Fibroblast of mammary gland (primary cell): ENCODE measurements around the gene SLC22A7.

Source experiments
- DNase-seq: peaks from one replicate; pipeline ENCODE4 v3.0.0-alpha.2; 2010; ENCODE audit warnings: low read depth
- H3K4me3 ChIP-seq: 2 replicates; pipeline ENCODE4 v1.5.1; 2011; ENCODE audit warnings: low read depth, mild to moderate bottlenecking, low read length, moderate library complexity; ENCODE audit not compliant: control insufficient read depth
- CTCF ChIP-seq: conservative IDR thresholded peaks from 2 replicates; pipeline ENCODE4 v1.5.1; 2011; ENCODE audit warnings: low read depth, low read length, inconsistent platforms; ENCODE audit not compliant: control insufficient read depth, insufficient read depth

Gene SLC22A7

GRCh38 chr6:43308990-43309477 is 11.0 kb downstream of the SLC22A7 start:
- H3K4me3 ChIP-seq = peak overlapping the region; percentile 32
- TF ChIP-seq CTCF = no peak
- DNase-seq = no peak

- no peak overlapping the region for H3K4me3 ChIP-seq
- DNase-seq = no peak
- no peak for TF ChIP-seq CTCF
Measured at GRCh38 chr6:43310134-43310533, 12.1 kb downstream of the SLC22A7 start.

- no peak for DNase-seq
- no peak overlapping the region for H3K4me3 ChIP-seq
- no peak for TF ChIP-seq CTCF
Measured at GRCh38 chr6:43310624-43311023, 12.6 kb downstream of the SLC22A7 start.

GRCh38 chr6:43311666-43312065 is 13.6 kb downstream of the SLC22A7 start:
- no peak for TF ChIP-seq CTCF
- DNase-seq = no peak
- H3K4me3 ChIP-seq = no peak overlapping the region

GRCh38 chr6:43313813-43314212 is 15.8 kb downstream of the SLC22A7 start:
- no peak overlapping the region for H3K4me3 ChIP-seq
- TF ChIP-seq CTCF = no peak
- DNase-seq = no peak

- H3K4me3 ChIP-seq = no peak overlapping the region
- DNase-seq = no peak
Measured at GRCh38 chr6:43318011-43318410, 20.0 kb downstream of the SLC22A7 start.

More at GRCh38 chr6:43318011-43318410, 20.0 kb downstream of the SLC22A7 start:
- TF ChIP-seq CTCF = no peak
